Spleen (tissue), 11 donors: ENCODE measurements around the gene KLHL6. TPM values are rescaled to one million over a fixed set of nuclear protein-coding genes. Genes with fewer than 3 reads are reported as not detected.
"Not testable (repeated sequence)": the region's sequence is repeated elsewhere in the genome, so short reads cannot be mapped to it uniquely, and the experiment has no call there.

ENCODE experiments used
- DNase-seq: peaks from one replicate; pipeline ENCODE4 v3.0.0-alpha.2; 2020
- H3K27ac ChIP-seq, 8 donors: fragments of 200-600 bp; sonication (generic) in 7 of 8; 1 replicate in 4 of 8; 2 replicates in 4 of 8; pipeline versions ENCODE4 v1.5.0 to v1.8.0; 2016 to 2021; ENCODE audit warnings: inconsistent platforms in 4 of 8, mild to moderate bottlenecking in 4 of 8, moderate library complexity in 1 of 8
- H3K27me3 ChIP-seq, 7 donors: fragments of 200-600 bp; sonication (generic) in 6 of 7; replicated peaks in 1 of 7; 1 replicate in 4 of 7; 2 replicates in 3 of 7; pipeline versions ENCODE4 v1.5.0 to v1.8.0; 2016 to 2021; ENCODE audit warnings: inconsistent platforms in 3 of 7, mild to moderate bottlenecking in 1 of 7
- H3K36me3 ChIP-seq, 6 donors: fragments of 200-600 bp; sonication (generic) in 5 of 6; 1 replicate in 4 of 6; 2 replicates in 2 of 6; pipeline versions ENCODE4 v1.5.0 to v1.8.0; 2016 to 2021; ENCODE audit warnings: inconsistent platforms in 2 of 6
- H3K4me1 ChIP-seq, 6 donors: fragments of 200-600 bp; sonication (generic) in 5 of 6; 1 replicate in 3 of 6; 2 replicates in 3 of 6; pipeline versions ENCODE4 v1.5.0 to v1.8.0; 2016 to 2021; ENCODE audit warnings: inconsistent platforms in 3 of 6
- H3K4me3 ChIP-seq, 8 donors: fragments of 200-600 bp; sonication (generic) in 7 of 8; 1 replicate in 4 of 8; 2 replicates in 4 of 8; pipeline versions ENCODE4 v1.5.0 to v1.8.0; 2016 to 2021; ENCODE audit warnings: inconsistent platforms in 4 of 8, mild to moderate bottlenecking in 4 of 8, moderate library complexity in 2 of 8
- H3K9me3 ChIP-seq, 8 donors: fragments of 200-600 bp; sonication (generic) in 7 of 8; 1 replicate in 4 of 8; 2 replicates in 4 of 8; pipeline versions ENCODE4 v1.5.0 to v1.8.0; 2016 to 2021; ENCODE audit warnings: inconsistent platforms in 4 of 8
- CTCF ChIP-seq, 11 experiments: fragments of 200-600 bp in 7 of 11; fragments of 450-650 bp in 4 of 11; sonication (generic) in 4 of 11; IDR thresholded peaks in 8 of 11; conservative IDR thresholded peaks in 3 of 11; 1 replicate in 7 of 11; 2 replicates in 4 of 11; pipeline versions ENCODE4 v1.4.0 to v1.8.0; 2016 to 2021; ENCODE audit warnings: antibody characterized with exemption in 11 of 11, inconsistent platforms in 4 of 11, mild to moderate bottlenecking in 1 of 11
- POLR2A ChIP-seq, 3 donors: fragments of 450-650 bp; IDR thresholded peaks; one replicate each; pipeline ENCODE4 v1.5.1; 2017; ENCODE audit warnings: antibody characterized with exemption in 3 of 3, mild to moderate bottlenecking in 1 of 3
- POLR2AphosphoS5 ChIP-seq, 3 donors: sonication (generic); formaldehyde crosslinking; IDR thresholded peaks; one replicate each; pipeline ENCODE4 v1.5.1; 2017; ENCODE audit warnings: antibody characterized with exemption in 3 of 3
- WGBS, 5 donors: extraction: QIAGEN DNeasy Blood & Tissue Kit in 3 of 5; methylation state at CpG; one replicate each; pipeline versions ENCODE4 v1.1.5 to v1.1.7; 2013 to 2018; 5-methylcytosine and 5-hydroxymethylcytosine counted together
- intact Hi-C: fragments of 100-400 bp; cut with DNase I; formaldehyde crosslinking; loops from one replicate; pipeline ENCODE4 v1.15.0; 2023; ENCODE audit warnings: low total_unique reads
- polyA plus RNA-seq, 3 donors: library from polyadenylated mRNA; stranded (reverse); fragments of 200-250 nt; gene quantifications; one replicate each; pipeline ENCODE4 v1.2.1, GENCODE V29; 2013
- total RNA-seq, 7 donors: library from RNA; depleted of rRNA in 3 of 7; stranded (reverse); fragments of >200 nt in 3 of 7; fragmentation: NEBNext Ultra II Directional in 4 of 7; extraction: Animal tissue kit (Norgen Biotek cat#: 25700) in 4 of 7; gene quantifications; one replicate each; pipeline versions ENCODE4 v1.1.0 to v1.2.1, GENCODE V29; 2016 to 2021
- donor health status: healthy with polysubstance abuse.
- donor health status: DM: no; HTN: no; CAD: no; lungs with moderate emphysema.
- donor health status: DM: no; HTN: no; CAD: no.
- donor health status: Bipolar disorder and iron deficiency.
- donor health status: healthy.
- donor health status: DM: no; HTN: no; CAD: no.
- donor health status: DM: yes; HTN: yes; CAD: no.

The KLHL6 gene
- total and polyA plus RNA-seq, 10 donors: 10.8 to 51.8 (median 33.0) TPM

DNA sequence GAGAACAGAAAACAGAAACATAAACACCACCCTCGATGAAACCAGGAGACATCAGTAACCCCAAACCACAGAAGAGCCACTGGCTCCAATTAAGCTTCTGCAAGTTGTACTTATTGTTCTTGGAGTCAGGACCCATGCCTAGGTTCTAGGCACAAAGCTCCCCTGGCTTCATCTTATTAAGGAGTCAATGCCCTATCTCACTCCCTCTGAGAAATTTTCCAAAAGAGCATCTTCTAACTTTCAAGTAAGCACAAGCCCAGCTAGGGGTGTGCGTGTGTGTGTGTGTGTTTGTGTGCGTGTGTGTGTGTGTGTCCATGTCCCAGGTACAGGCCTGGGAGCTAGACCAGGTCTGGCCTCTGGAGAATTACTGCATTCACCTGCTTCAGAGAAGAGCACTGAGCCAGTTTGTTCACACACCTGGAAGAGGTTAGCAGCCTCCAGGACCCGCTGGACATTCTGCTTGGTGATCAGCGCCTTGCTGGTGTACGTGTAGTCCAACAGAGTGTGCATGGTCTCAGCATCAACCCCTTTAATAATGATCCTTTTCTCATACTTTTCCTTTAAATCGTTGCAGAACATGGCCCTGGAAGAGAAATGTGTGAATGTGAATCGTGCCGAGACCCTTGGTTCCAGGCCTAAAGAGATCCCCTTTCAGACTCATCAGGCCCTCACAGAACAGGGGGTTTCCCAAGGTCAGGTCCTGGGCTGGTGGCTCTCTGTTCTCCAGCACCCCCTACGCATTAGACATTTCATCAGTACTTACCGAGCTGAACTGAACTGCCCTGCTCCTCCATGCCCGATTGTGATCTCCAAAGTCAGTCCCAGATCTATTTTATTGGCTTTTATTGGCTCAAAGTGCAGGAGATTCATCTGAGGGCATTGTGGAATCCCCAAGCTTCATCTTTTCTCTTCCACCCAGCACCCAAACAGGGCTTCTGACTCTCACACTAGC, 27.8 kb downstream of the KLHL6 start:
- intact Hi-C loops: no loop called here
- peaks cover 3 to 47% (median 28%) of the 10 kb centered on the region in 6 donors for H3K4me1 ChIP-seq
- H3K36me3 ChIP-seq: peaks cover 0 to 50% (median 0%) of the 10 kb centered on the region in 6 donors
- no peak for DNase-seq
- TF ChIP-seq POLR2AphosphoS5 (IDR thresholded peaks at IDR 0.05): peak in 1 of 3 donors; percentile 32
- TF ChIP-seq CTCF (IDR thresholded peaks at IDR 0.05 in 8 of 11, conservative IDR thresholded peaks at IDR 0.05 in 3 of 11): no peak
- WGBS, 5 donors: 77 to 83% (median 78%) methylated on average over 11 to 12 of the region's 12 CpGs
- peak overlapping the region in 1 of 8 donors; percentile 24 for H3K4me3 ChIP-seq
- no peaks in the 10 kb centered on the region for H3K9me3 ChIP-seq
- peak overlapping the region in 6 of 8 donors; percentile 35 to 81 (median 67) for H3K27ac ChIP-seq
- no peaks in the 10 kb centered on the region for H3K27me3 ChIP-seq

DNA sequence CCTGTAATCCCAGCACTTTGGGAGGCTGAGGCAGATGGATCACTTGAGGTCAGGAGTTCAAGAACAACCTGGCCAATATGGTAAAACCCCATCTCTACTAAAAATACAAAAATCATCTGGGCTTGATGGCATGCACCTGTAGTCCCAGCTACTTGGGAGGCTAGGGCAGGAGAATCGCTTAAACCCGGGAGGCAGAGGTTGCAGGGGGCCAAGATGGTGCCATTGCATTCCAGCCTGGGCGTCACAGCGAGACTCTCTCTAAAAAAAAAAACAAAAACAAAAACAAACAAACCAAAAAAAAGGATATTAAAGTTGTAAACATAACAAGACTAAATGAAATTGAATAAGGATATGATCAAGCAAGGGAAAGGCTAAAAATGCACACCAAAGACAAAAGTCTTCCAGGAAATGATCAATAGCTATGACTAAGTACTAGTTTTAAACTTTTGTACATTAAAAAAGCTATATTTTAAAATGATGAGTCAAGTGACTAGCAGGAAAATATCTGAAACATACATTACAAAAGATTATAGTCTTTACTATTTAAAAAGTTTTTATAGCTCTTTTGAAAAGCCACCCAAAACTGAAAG, 28.6 kb downstream of the KLHL6 start:
- peaks cover 3 to 42% (median 28%) of the 10 kb centered on the region in 6 donors for H3K4me1 ChIP-seq
- intact Hi-C loops: no loop called here
- H3K36me3 ChIP-seq: peaks cover 0 to 58% (median 0%) of the 10 kb centered on the region in 6 donors
- peak overlapping the region in 7 of 8 donors; percentile 28 to 81 (median 63) for H3K27ac ChIP-seq
- no peaks in the 10 kb centered on the region for H3K27me3 ChIP-seq
- DNase-seq: no peak
- no peak for TF ChIP-seq POLR2A (IDR thresholded peaks at IDR 0.05)
- no peak for TF ChIP-seq POLR2AphosphoS5 (IDR thresholded peaks at IDR 0.05)
- TF ChIP-seq CTCF (IDR thresholded peaks at IDR 0.05 in 8 of 11, conservative IDR thresholded peaks at IDR 0.05 in 3 of 11): no peak
- H3K9me3 ChIP-seq: no peaks in the 10 kb centered on the region
- 79 to 96% (median 85%) methylated on average over 4 of the region's 4 CpGs for WGBS, 5 donors
- no peak overlapping the region for H3K4me3 ChIP-seq

- intact Hi-C loops: no loop called here
- H3K9me3 ChIP-seq: no peaks in the 10 kb centered on the region
- H3K4me3 ChIP-seq: no peak overlapping the region
- no peaks in the 10 kb centered on the region for H3K27me3 ChIP-seq
- no peak overlapping the region for H3K27ac ChIP-seq
- peaks cover 3 to 31% (median 26%) of the 10 kb centered on the region in 6 donors for H3K4me1 ChIP-seq
- TF ChIP-seq POLR2AphosphoS5 (IDR thresholded peaks at IDR 0.05) (no peak), CTCF (IDR thresholded peaks at IDR 0.05 in 8 of 11, conservative IDR thresholded peaks at IDR 0.05 in 3 of 11) (no peak), POLR2A (IDR thresholded peaks at IDR 0.05) (no peak)
- H3K36me3 ChIP-seq: peaks cover 0 to 78% (median 0%) of the 10 kb centered on the region in 6 donors
- DNase-seq: no peak
- 83 to 89% (median 87%) methylated on average over 6 of the region's 6 CpGs for WGBS, 5 donors
Observed at GRCh38 chr3:183524476-183524875, 31.0 kb downstream of the KLHL6 start.

DNA sequence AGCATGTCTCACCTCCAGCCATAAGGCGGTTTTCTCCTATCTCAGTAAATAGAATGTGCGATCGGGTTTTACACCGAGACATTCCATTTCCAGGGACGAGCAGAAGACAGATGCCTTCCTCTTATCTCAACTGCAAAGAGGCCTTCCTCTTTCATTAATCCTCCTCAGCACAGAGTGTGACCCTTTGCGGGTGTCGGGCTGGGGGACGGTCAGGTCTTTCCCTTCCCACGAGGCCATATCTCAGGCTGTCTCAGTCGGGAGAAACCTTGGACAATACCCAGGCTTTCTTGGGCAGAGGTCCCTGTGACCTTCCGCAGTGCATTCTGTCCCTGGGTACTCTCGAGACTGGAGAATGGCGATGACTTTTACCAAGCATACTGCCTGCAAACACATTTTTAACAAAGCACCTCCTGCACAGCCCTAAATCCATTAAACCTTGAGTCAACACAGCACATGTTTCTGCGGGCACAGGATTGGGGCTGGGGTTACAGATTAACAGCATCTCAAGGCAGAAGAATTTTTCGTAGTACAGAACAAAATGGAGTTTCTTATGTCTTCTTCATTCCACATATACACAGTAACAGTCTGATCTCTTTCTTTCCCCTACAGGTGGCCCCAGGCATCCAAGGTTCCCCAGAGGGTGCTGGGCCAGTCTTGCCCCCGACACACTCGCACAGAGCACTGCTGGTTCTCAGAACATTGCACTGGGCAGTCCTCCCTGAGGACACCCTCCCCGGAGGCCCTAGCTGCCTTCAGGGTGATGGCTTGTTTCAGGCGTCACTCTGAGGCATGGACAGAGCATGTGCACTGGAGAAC, 34.6 kb downstream of the KLHL6 start:
- H3K4me3 ChIP-seq: not testable (repeated sequence)
- 78 to 87% (median 80%) methylated on average over 19 of the region's 19 CpGs for WGBS, 5 donors

GRCh38 chr3:183520295-183520694, 35.2 kb downstream of the KLHL6 start:
- Histone ChIP-seq H3K4me1 (peaks cover 4 to 42% (median 23%) of the 10 kb centered on the region in 6 donors), H3K36me3 (peaks cover 0 to 53% (median 0%) of the 10 kb centered on the region in 6 donors), H3K27ac (peak overlapping the region in 1 of 8 donors; percentile 28)
- H3K9me3 ChIP-seq, DNase-seq, H3K4me3 ChIP-seq, intact Hi-C loops, H3K27me3 ChIP-seq: not testable (repeated sequence)
- WGBS, 5 donors: 81 to 85% (median 84%) methylated on average over 8 of the region's 8 CpGs

More for the DNA sequence above, 34.6 kb downstream of the KLHL6 start:
- peaks cover 0 to 39% (median 26%) of the 10 kb centered on the region in 6 donors for H3K4me1 ChIP-seq
- intact Hi-C loops, H3K27me3 ChIP-seq, H3K9me3 ChIP-seq, DNase-seq: not testable (repeated sequence)
- H3K36me3 ChIP-seq: peaks cover 0 to 60% (median 0%) of the 10 kb centered on the region in 6 donors
- peak overlapping the region in 1 of 8 donors; percentile 5 for H3K27ac ChIP-seq
